ENCODE data around the gene MRPL43. TPM values are rescaled to one million over a fixed set of nuclear protein-coding genes. Genes with fewer than 3 reads are reported as not detected.
"Not testable (repeated sequence)": the region's sequence is repeated elsewhere in the genome, so short reads cannot be mapped to it uniquely, and the experiment has no call there.

MRPL43 gene
- total RNA-seq, 2 donors from 2014 or later: 68.9 to 72.8 TPM

GRCh38 chr10:100978121-100978900 lies 9.0 kb downstream of the MRPL43 start:
- Histone ChIP-seq H3K27ac (ENCODE audit: low read depth, low read length) (no peak overlapping the region), H3K4me3 (ENCODE audit: low read length) (no peak overlapping the region), H3K36me3 (ENCODE audit: control insufficient read depth, insufficient read depth, low read length) (peaks cover 25% of the 10 kb centered on the region), H3K9ac (ENCODE audit: extremely low read depth, low read length, poor library complexity, severe bottlenecking) (no peak overlapping the region), H3K27me3 (ENCODE audit: control insufficient read depth, insufficient read depth, low read length, poor library complexity, severe bottlenecking) (no peaks in the 10 kb centered on the region), H3K9me3 (ENCODE audit: control insufficient read depth, low read length) (no peaks in the 10 kb centered on the region), H3K4me1 (ENCODE audit: control insufficient read depth, insufficient read depth, low read length) (no peaks in the 10 kb centered on the region)
- Mint-ChIP-seq H3K9me3 (no peaks in the 10 kb centered on the region), H3K4me3 (no peak overlapping the region), H3K36me3 (ENCODE audit: low read depth) (peaks cover 47% of the 10 kb centered on the region), H3K27me3 (ENCODE audit: insufficient read depth) (no peaks in the 10 kb centered on the region), H3K27ac (no peak overlapping the region), H3K4me1 (no peaks in the 10 kb centered on the region)
- DNase-seq: no peak
- WGBS, 2 experiments (ENCODE audit: insufficient coverage in 1 of 2, insufficient read length in 1 of 2): 94 to 99% methylated on average over 11 to 13 of the region's 13 CpGs
- TF ChIP-seq CTCF (conservative IDR thresholded peaks at IDR 0.05): no peak

DNA sequence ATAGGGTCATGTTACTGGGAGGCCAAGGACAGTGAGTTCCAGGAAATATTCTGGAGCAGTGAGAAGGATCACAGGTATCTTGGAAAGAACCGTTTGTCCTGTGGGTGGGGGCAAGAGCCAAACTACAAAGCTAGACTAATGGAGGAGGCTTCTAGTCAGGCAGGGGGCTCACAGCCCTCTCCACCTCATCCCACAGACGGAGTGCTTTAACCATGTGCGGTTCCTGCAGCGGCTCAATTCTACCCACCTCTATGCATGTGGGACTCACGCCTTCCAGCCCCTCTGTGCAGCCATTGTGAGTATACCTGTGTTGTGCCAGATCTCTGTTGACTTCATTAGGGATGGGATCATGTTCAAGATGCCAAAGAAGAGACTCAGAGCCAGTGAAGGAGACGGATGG lies 9.9 kb downstream of the MRPL43 start:
- H3K4me3 Mint-ChIP-seq: no peak overlapping the region
- no peak for TF ChIP-seq CTCF (conservative IDR thresholded peaks at IDR 0.05)
- H3K4me3 ChIP-seq (ENCODE audit: low read length): no peak overlapping the region
- H3K4me1 ChIP-seq (ENCODE audit: control insufficient read depth, insufficient read depth, low read length): no peaks in the 10 kb centered on the region
- peaks cover 4% of the 10 kb centered on the region for H3K4me1 Mint-ChIP-seq
- no peaks in the 10 kb centered on the region for H3K9me3 Mint-ChIP-seq
- 91 to 95% methylated on average over 5 to 6 of the region's 6 CpGs for WGBS, 2 experiments (ENCODE audit: insufficient coverage in 1 of 2, insufficient read length in 1 of 2)
- H3K9me3 ChIP-seq (ENCODE audit: control insufficient read depth, low read length): no peaks in the 10 kb centered on the region
- H3K27ac Mint-ChIP-seq: no peak overlapping the region
- no peak overlapping the region for H3K27ac ChIP-seq (ENCODE audit: low read depth, low read length)
- H3K36me3 Mint-ChIP-seq (ENCODE audit: low read depth): peaks cover 48% of the 10 kb centered on the region
- no peaks in the 10 kb centered on the region for H3K27me3 Mint-ChIP-seq (ENCODE audit: insufficient read depth)
- H3K36me3 ChIP-seq (ENCODE audit: control insufficient read depth, insufficient read depth, low read length): peaks cover 25% of the 10 kb centered on the region
- H3K27me3 ChIP-seq (ENCODE audit: control insufficient read depth, insufficient read depth, low read length, poor library complexity, severe bottlenecking): no peaks in the 10 kb centered on the region
- H3K9ac ChIP-seq (ENCODE audit: extremely low read depth, low read length, poor library complexity, severe bottlenecking): no peak overlapping the region
- no peak for DNase-seq

GRCh38 chr10:100976906-100977305 lies 10.4 kb downstream of the MRPL43 start:
- H3K4me1 ChIP-seq (ENCODE audit: control insufficient read depth, insufficient read depth, low read length): peaks cover 1% of the 10 kb centered on the region

GRCh38 chr10:100975397-100975796 lies 11.9 kb downstream of the MRPL43 start:
- peaks cover 39% of the 10 kb centered on the region for H3K36me3 Mint-ChIP-seq (ENCODE audit: low read depth)

More at GRCh38 chr10:100976906-100977305, 10.4 kb downstream of the MRPL43 start:
- no peaks in the 10 kb centered on the region for H3K9me3 Mint-ChIP-seq
- Histone ChIP-seq H3K36me3 (ENCODE audit: control insufficient read depth, insufficient read depth, low read length) (peaks cover 25% of the 10 kb centered on the region), H3K27ac (ENCODE audit: low read depth, low read length) (no peak overlapping the region), H3K9me3 (ENCODE audit: control insufficient read depth, low read length) (no peaks in the 10 kb centered on the region), H3K27me3 (ENCODE audit: control insufficient read depth, insufficient read depth, low read length, poor library complexity, severe bottlenecking) (no peaks in the 10 kb centered on the region), H3K9ac (ENCODE audit: extremely low read depth, low read length, poor library complexity, severe bottlenecking) (no peak overlapping the region), H3K4me3 (ENCODE audit: low read length) (no peak overlapping the region)
- H3K27ac Mint-ChIP-seq: no peak overlapping the region
- H3K4me3 Mint-ChIP-seq: no peak overlapping the region
- H3K4me1 Mint-ChIP-seq: peaks cover 9% of the 10 kb centered on the region
- no peak for DNase-seq
- no peak for TF ChIP-seq CTCF (conservative IDR thresholded peaks at IDR 0.05)
- peaks cover 43% of the 10 kb centered on the region for H3K36me3 Mint-ChIP-seq (ENCODE audit: low read depth)
- H3K27me3 Mint-ChIP-seq (ENCODE audit: insufficient read depth): no peaks in the 10 kb centered on the region
- WGBS, 2 experiments (ENCODE audit: insufficient coverage in 1 of 2, insufficient read length in 1 of 2): 82 to 86% methylated on average over 3 of the region's 3 CpGs

More at GRCh38 chr10:100975397-100975796, 11.9 kb downstream of the MRPL43 start:
- H3K9me3 Mint-ChIP-seq; H3K4me3 ChIP-seq (ENCODE audit: low read length); DNase-seq; H3K27ac ChIP-seq (ENCODE audit: low read depth, low read length); H3K9me3 ChIP-seq (ENCODE audit: control insufficient read depth, low read length); H3K9ac ChIP-seq (ENCODE audit: extremely low read depth, low read length, poor library complexity, severe bottlenecking); H3K27ac Mint-ChIP-seq; H3K4me3 Mint-ChIP-seq; H3K27me3 ChIP-seq (ENCODE audit: control insufficient read depth, insufficient read depth, low read length, poor library complexity, severe bottlenecking); H3K27me3 Mint-ChIP-seq (ENCODE audit: insufficient read depth): not testable (repeated sequence)
- Histone ChIP-seq H3K36me3 (ENCODE audit: control insufficient read depth, insufficient read depth, low read length) (peaks cover 14% of the 10 kb centered on the region), H3K4me1 (ENCODE audit: control insufficient read depth, insufficient read depth, low read length) (peaks cover 16% of the 10 kb centered on the region)
- peaks cover 25% of the 10 kb centered on the region for H3K4me1 Mint-ChIP-seq
- WGBS, 2 experiments (ENCODE audit: insufficient coverage in 1 of 2, insufficient read length in 1 of 2): 79 to 94% methylated on average over 8 of the region's 8 CpGs

Data from endodermal cell (in vitro differentiated cells).